SHP77 treated with DMSO at 0.1 percent for 48 hours (cell line): ENCODE data around the gene COL7A1.

Experiments
- DNase-seq: peaks from one replicate; lab custom pipeline; 2025; lab: John Stamatoyannopoulos, UW

Gene COL7A1

GRCh38 chr3:48619541-48620524, 24.7 kb upstream of the COL7A1 start:
- no peak for DNase-seq

- no peak for DNase-seq
These were observed 22.4 kb upstream of the COL7A1 start for GRCh38 chr3:48617559-48617958.

- no peak for DNase-seq
These were observed 18.9 kb upstream of the COL7A1 start for GRCh38 chr3:48614044-48614443.

- DNase-seq = no peak
These were observed 17.2 kb upstream of the COL7A1 start for GRCh38 chr3:48612309-48612708.

DNA sequence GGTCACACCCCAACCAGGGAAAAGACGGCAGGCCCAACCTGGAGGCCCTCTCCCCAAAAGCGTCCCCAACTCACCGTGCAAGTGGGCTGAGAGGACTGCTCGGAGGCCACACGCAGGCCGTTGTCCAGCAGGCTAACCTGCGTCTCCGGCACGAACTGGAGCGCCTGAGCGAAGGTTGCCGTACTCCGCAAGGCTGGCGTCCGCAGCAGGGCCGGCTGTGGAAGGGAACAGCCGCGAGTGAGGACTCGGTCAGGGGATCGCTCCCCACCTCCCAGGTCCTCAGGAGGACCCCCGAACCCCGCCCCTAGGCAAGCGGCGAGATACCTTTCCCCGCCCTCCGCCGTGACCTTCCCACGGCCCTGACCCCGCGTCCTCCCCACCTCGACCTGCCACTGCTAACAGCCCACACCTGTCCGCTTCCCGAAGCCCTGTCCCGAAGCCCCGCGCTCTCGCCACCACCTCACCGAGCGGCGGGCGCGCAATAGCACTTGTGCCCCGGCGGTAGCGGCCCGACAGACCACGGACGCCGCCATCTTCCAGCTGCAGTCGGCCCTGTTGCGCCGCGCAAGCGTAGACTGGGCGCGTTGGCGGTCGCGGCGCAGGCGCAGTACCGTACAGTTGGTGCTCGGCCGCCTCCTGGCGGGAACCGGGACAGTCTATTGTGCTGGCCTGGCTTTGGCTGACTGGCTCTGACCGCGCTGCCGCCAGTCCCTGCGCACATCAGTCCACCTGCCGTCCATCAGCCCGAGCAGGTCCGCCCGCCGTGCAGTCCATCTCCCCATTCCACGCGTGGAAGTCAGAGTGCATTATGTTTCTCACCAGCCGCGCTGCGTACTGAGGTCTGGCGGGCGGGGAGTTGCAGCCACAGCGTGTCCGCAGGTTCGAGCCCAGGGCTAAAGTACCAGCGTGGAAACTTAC, 14.2 kb upstream of the COL7A1 start, which contains the start of gene UQCRC1:
Gene UQCRC1 (minus strand): TSS at position 559 of the 918 bp plus-strand sequence. CDS start 26 bp downstream, at position 533.
- DNase-seq = peak; percentile 80

GRCh38 chr3:48607519-48607918, 12.4 kb upstream of the COL7A1 start:
- no peak for DNase-seq

DNA sequence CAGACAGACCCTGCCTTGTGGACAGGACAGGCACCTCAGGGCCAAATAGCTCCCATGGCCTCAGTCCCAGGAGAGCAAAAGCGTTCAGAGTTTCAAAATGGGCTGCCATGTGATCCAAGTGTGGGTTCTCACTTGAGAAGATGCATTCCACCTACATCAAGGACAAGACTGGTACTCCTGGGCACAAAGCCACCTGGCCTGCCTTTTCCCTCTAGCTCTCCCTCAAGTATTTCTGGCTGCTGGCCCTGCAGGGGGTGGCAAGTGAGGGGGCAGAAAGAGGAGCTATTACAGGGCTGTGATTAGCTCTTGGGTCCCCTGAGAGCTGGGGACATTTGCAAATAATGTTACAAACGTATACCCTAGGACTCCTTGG, 6.5 kb upstream of the COL7A1 start:
- no peak for DNase-seq

GRCh38 chr3:48600711-48601621, 5.8 kb upstream of the COL7A1 start:
- no peak for DNase-seq

GRCh38 chr3:48599509-48600285, 4.6 kb upstream of the COL7A1 start:
- DNase-seq = no peak

GRCh38 chr3:48599077-48599501, 4.0 kb upstream of the COL7A1 start:
- DNase-seq = no peak

DNA sequence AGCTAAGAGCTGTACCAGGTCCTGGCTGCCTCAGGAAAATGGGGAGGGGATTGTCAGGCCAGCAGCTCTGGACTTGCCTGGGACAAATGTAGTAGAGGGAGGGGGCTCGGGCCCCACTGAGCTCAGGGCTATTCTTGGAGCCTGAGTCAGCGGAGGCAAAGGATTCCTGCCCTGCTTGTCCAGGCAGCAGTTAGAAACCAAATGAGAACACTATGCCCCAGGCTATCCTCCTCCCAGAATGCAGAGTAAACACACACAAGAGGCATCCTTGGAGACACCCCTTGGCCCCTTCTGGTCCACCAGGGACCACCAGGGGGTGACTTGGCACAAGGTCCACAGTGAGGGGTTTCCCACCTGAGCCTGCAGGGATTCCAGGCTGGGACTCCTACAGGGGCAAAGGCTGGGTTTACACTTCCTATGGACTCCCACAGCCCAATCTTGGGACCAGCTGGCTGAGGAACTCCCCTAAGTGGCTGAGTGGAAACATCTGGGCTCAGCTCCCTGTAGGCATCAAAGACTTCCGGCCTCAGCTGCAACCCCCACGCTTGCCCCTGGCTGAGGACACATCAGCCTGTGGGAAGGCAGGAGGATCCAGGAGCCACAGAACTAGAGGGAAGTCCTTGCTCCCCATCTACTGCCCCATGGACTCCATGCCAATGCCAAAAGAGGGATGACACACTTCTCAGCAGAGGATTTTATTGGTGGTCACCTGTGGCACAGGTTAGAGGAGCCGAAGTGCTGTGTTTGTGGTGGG, 3.4 kb upstream of the COL7A1 start:
- DNase-seq = no peak

- no peak for DNase-seq
These were observed 2.3 kb upstream of the COL7A1 start for GRCh38 chr3:48597408-48597800.

DNA sequence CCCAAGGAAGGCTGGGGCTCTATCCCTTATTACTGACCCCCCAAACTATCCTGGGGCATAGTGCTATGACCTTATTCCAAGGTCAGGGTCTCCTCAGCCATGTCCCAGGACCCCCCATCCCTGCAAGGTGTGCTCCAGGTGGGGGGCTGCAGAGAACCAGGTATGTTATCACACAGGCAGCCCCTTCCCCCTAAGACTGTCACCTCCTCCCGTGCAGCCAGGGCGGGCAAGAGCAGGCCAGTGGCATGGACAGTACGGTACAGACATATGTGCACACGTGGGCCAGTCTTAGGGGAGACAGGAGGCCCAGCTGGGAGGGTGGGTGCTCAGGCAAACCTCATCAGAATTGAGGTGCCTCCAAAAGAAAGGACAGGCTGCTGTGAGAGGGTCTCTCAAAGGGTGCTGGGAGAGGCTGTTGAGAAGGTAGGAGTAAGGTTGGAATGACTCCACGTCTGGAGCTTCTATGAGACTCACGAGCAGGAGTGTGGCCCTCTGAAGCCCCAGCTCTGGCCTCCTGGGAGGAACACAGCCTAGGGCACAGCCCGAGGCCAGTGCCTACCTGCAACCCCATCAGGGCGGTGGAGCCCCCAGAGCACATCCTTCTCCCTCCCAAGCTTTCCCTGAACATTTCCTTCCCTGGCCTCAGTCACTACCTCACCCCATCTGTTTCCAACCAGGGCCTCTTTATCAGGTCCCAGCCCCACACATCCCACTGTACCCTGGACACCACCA, 1.7 kb upstream of the COL7A1 start:
- no peak for DNase-seq

DNA sequence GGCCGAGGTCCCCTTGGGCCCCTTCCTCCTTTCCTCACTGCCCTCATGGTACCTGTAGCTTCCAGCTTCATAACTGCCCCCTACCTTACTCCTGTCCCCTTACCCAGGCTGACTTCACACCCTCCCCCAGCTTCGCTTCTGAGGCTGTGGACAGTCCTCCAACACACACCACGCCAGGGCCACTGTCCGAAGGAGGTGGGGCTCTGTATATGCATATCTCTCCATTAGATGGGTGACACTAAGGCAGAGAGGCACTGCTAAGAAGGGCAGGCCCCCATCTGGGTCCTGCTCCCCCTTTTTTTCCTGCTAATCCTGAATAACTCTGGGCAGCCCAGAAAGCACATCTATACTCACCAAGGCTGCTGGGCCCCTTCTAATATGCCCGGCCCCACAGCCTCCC, 1.0 kb upstream of the COL7A1 start:
- DNase-seq = no peak

DNA sequence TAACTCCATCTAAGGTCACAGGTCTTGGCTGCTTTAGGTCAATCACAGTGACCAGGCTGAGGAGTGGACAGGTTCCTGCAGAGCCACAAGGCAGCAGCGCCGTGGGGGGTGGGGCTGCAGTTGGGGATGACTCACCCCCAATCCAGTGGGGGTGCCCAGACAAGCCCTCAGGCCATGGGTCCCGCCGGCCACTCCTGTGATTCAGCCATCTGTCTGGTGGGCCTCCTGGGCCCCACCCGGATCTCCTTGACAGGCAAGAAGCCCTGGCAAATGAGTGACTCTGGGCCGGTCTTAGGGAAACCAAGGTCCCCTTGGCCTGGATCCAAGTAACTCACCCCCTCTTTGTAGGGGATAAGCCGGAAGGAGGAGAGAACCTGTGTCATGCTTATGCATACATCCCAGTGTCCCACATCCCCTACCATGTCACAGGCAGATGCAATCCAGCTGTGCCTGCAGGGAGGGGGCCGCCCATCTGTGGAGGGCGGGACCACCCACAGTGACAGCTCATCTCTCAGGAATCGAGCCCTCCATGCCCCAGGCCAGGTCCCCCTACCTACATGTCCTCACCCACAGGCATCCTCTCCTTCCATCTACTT, 495 bp upstream of the COL7A1 start:
- DNase-seq = no peak

DNA sequence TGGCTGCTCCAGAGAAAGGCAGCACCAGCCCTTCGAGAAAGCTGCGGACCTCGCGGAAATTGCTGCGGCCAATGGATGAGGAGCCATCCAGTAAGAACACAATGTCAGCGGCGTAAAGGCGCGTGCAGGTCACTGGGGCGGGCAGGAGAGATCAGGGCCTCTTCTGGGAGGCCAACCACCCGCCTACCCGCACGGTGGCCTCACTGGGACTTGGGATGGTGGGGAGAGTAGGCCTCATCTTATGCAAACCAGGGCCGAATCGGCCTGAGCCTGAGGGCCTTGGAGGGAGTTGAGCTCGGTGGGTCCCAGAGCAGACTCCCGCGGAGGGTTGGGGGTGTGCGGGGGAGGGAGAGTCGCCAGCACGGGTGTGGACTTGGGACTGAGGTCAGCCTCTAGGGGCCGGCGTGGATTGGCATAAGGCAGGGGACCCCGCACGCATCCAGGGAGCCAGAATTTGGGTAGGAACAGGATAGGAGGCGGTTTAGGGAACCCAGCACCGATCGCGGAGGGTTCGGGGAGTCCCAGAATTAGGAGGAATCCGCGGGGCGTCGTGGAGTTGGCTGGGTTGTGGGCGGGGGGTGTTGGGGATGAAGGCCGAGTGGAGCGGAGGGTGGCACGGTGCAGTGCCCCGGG, 596 bp downstream of the COL7A1 start:
- DNase-seq = no peak

DNA sequence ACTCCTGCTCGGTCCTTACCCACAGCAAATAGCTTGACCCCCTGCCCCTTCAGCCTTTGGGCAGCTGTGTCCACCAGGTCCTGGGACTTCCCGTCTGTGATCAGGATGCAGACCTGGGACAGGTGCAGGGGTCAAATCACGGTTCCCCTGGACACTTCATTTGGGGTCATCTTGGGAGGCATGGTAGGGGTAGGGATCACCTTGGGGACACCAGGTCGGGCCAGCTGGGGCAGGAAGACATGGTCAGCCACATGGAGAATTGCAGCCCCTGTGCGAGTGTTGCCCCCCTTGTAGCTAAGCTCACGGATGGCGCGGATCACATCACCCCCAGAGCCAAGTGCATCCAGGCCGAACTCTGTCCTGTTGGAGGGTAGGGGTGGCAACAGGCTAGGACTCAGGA, 1.8 kb downstream of the COL7A1 start:
- no peak for DNase-seq

- no peak for DNase-seq
These were observed 2.5 kb downstream of the COL7A1 start for GRCh38 chr3:48592519-48593087.
